Measurements from ENCODE around the gene ALCAM.

ALCAM gene

GRCh38 chr3:105444725-105445124, 78.0 kb downstream of the ALCAM start:
- TF ChIP-seq SPI1 (IDR thresholded peaks at IDR 0.05; ENCODE audit: borderline replicate concordance, low read depth) (no peak), CTCF (IDR thresholded peaks at IDR 0.05; ENCODE audit: insufficient read depth, low read length) (no peak), REST (IDR thresholded peaks at IDR 0.05; ENCODE audit: insufficient replicate concordance, low read depth) (no peak), POLR2AphosphoS5 (IDR thresholded peaks at IDR 0.05; ENCODE audit: low read depth) (no peak), GABPA (IDR thresholded peaks at IDR 0.05; ENCODE audit: low read depth) (no peak)
- no peak overlapping the region for H3K27ac ChIP-seq (replicated peaks)
- H3K4me3 ChIP-seq (replicated peaks; ENCODE audit: insufficient read depth, low read length), result no peak overlapping the region
- H3K27me3 ChIP-seq (ENCODE audit: insufficient read depth, poor library complexity, severe bottlenecking), result no peaks in the 10 kb centered on the region
- DNase-seq (ENCODE audit: low read depth in 1 of 2, low spot score in 1 of 2), result no peak

- no peak for DNase-seq (ENCODE audit: low read depth in 1 of 2, low spot score in 1 of 2)
- H3K27me3 ChIP-seq (ENCODE audit: insufficient read depth, poor library complexity, severe bottlenecking), result no peaks in the 10 kb centered on the region
- no peak overlapping the region for H3K27ac ChIP-seq (replicated peaks)
- no peak overlapping the region for H3K4me3 ChIP-seq (replicated peaks; ENCODE audit: insufficient read depth, low read length)
- TF ChIP-seq CTCF (IDR thresholded peaks at IDR 0.05; ENCODE audit: insufficient read depth, low read length), result no peak
- no peak for TF ChIP-seq SPI1 (IDR thresholded peaks at IDR 0.05; ENCODE audit: borderline replicate concordance, low read depth)
- no peak for TF ChIP-seq REST (IDR thresholded peaks at IDR 0.05; ENCODE audit: insufficient replicate concordance, low read depth)
- no peak for TF ChIP-seq GABPA (IDR thresholded peaks at IDR 0.05; ENCODE audit: low read depth)
- no peak for TF ChIP-seq POLR2AphosphoS5 (IDR thresholded peaks at IDR 0.05; ENCODE audit: low read depth)
Measured at GRCh38 chr3:105448338-105448982, 81.8 kb downstream of the ALCAM start.

- TF ChIP-seq SPI1 (IDR thresholded peaks at IDR 0.05; ENCODE audit: borderline replicate concordance, low read depth) (no peak), POLR2AphosphoS5 (IDR thresholded peaks at IDR 0.05; ENCODE audit: low read depth) (no peak), GABPA (IDR thresholded peaks at IDR 0.05; ENCODE audit: low read depth) (no peak), REST (IDR thresholded peaks at IDR 0.05; ENCODE audit: insufficient replicate concordance, low read depth) (no peak), CTCF (IDR thresholded peaks at IDR 0.05; ENCODE audit: insufficient read depth, low read length) (no peak)
- Histone ChIP-seq H3K27ac (replicated peaks) (no peak overlapping the region), H3K27me3 (ENCODE audit: insufficient read depth, poor library complexity, severe bottlenecking) (no peaks in the 10 kb centered on the region), H3K4me3 (replicated peaks; ENCODE audit: insufficient read depth, low read length) (no peak overlapping the region)
- DNase-seq (ENCODE audit: low read depth in 1 of 2, low spot score in 1 of 2), result no peak
Measured at GRCh38 chr3:105449414-105449813, 82.7 kb downstream of the ALCAM start.
